ENCODE results near the gene GPC5. TPM values are rescaled to one million over a fixed set of nuclear protein-coding genes. Genes with fewer than 3 reads are reported as not detected.

The GPC5 gene
- total RNA-seq, 1 experiment from 2014 or later, result not detected

DNA sequence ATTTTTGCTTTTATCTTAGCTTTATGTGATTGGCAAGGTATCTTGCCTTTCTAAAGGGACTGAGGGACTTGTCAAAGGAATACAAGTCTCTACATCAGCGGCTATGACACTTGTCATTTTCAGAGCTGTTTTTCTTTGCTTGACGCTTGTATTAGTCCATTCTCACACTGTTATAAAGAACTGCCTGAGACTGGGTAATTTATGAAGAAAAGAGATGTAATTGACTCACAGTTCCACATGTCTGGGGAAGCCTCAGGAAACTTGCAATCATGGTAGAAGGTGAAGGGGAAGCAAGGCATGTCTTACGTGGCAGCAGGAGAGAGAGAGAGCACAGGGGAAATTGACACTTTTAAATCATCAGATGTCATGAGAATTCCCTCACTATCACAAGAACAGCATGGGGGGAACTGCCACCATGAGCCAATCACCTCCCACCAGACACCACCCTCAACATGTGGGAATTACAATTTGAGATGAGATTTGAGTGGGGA is 128.2 kb downstream of the GPC5 start:
- H3K4me1 Mint-ChIP-seq (ENCODE audit: low read depth, unreplicated experiment), result no peaks in the 10 kb centered on the region
- no peak for DNase-seq
- peaks cover 5% of the 10 kb centered on the region for H3K36me3 Mint-ChIP-seq (ENCODE audit: insufficient read depth, unreplicated experiment)
- H3K27ac Mint-ChIP-seq (ENCODE audit: unreplicated experiment), result no peak overlapping the region
- no peaks in the 10 kb centered on the region for H3K9me3 Mint-ChIP-seq (ENCODE audit: low read depth, unreplicated experiment)
- TF ChIP-seq, protein P1, sequence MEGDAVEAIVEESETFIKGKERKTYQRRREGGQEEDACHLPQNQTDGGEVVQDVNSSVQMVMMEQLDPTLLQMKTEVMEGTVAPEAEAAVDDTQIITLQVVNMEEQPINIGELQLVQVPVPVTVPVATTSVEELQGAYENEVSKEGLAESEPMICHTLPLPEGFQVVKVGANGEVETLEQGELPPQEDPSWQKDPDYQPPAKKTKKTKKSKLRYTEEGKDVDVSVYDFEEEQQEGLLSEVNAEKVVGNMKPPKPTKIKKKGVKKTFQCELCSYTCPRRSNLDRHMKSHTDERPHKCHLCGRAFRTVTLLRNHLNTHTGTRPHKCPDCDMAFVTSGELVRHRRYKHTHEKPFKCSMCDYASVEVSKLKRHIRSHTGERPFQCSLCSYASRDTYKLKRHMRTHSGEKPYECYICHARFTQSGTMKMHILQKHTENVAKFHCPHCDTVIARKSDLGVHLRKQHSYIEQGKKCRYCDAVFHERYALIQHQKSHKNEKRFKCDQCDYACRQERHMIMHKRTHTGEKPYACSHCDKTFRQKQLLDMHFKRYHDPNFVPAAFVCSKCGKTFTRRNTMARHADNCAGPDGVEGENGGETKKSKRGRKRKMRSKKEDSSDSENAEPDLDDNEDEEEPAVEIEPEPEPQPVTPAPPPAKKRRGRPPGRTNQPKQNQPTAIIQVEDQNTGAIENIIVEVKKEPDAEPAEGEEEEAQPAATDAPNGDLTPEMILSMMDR (IDR thresholded peaks at IDR 0.05; ENCODE audit: unreplicated experiment), result no peak
- no TSS peak for BruUV-seq (replicated peaks)
- H3K4me3 Mint-ChIP-seq (ENCODE audit: low read depth, unreplicated experiment), result no peak overlapping the region
- CTCF ChIA-PET, result no interaction called here
- intact Hi-C loops (cut with micrococcal nuclease; ENCODE audit: unreplicated experiment), result no loop called here
- H3K27me3 Mint-ChIP-seq (ENCODE audit: unreplicated experiment), result no peaks in the 10 kb centered on the region

DNA sequence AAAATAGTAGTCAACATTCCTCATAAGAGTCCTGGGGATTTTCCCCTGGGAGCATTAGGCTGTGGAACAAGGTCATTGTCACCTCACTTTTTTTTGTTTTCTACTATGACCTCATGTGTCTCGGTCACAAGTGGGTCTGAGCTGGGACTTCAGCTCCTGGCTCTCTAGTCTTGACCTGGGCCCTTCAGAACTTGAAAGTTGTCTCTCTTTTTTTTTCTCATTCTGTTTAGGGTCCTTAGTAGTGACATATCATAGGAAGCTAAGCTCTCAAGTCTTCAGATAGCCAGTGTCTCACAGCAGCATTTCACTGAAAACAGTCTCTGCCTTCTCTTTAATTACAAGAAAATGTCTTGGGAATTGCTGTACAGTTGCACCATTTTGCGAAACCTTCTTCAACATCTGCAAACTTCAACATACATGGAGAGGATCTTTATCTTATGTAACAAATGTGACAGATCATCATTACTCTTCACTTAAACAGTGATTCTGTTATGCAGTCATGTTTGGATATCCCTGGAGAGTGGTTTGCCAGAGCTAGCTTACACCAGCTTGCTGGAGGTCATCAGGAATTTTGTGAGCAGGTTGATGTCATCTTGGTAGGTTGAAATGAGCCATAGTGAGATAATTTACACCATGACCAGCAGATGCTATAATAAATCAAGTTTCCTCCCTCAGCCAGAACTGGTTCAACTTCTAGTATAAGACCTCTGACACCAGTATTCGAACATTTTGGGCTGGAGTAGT is 131.5 kb downstream of the GPC5 start:
- no peak for DNase-seq
- BruUV-seq (replicated peaks), result no TSS peak
- Mint-ChIP-seq H3K27ac (ENCODE audit: unreplicated experiment) (no peak overlapping the region), H3K4me3 (ENCODE audit: low read depth, unreplicated experiment) (no peak overlapping the region), H3K27me3 (ENCODE audit: unreplicated experiment) (no peaks in the 10 kb centered on the region), H3K36me3 (ENCODE audit: insufficient read depth, unreplicated experiment) (peaks cover 5% of the 10 kb centered on the region), H3K9me3 (ENCODE audit: low read depth, unreplicated experiment) (no peaks in the 10 kb centered on the region), H3K4me1 (ENCODE audit: low read depth, unreplicated experiment) (no peaks in the 10 kb centered on the region)
- intact Hi-C loops (cut with micrococcal nuclease; ENCODE audit: unreplicated experiment), result no loop called here
- CTCF ChIA-PET, result no interaction called here
- TF ChIP-seq, protein P1 (IDR thresholded peaks at IDR 0.05; ENCODE audit: unreplicated experiment), result no peak

DNA sequence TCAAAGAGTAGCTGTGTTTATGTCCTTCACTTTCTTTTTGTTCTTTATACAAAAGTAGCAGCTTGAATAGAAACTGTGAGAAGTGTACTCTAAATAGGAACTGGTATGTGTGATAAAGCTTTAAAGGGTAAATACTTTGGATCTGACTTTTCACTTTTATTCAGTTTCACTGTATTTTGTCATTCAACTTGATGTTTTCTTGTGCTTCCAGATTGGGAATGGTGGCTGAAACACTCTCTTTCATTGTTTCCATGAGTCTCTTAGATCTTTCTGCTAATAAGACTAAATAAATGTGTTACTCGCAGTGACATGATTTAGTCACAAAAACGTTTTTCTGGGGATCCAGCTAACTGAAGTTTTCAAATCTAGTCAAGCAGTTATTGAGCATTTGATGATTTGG is 133.2 kb downstream of the GPC5 start:
- TF ChIP-seq, protein P1 (IDR thresholded peaks at IDR 0.05; ENCODE audit: unreplicated experiment), result no peak
- Mint-ChIP-seq H3K36me3 (ENCODE audit: insufficient read depth, unreplicated experiment) (no peaks in the 10 kb centered on the region), H3K27me3 (ENCODE audit: unreplicated experiment) (no peaks in the 10 kb centered on the region), H3K27ac (ENCODE audit: unreplicated experiment) (no peak overlapping the region), H3K4me3 (ENCODE audit: low read depth, unreplicated experiment) (no peak overlapping the region), H3K9me3 (ENCODE audit: low read depth, unreplicated experiment) (no peaks in the 10 kb centered on the region), H3K4me1 (ENCODE audit: low read depth, unreplicated experiment) (no peaks in the 10 kb centered on the region)
- intact Hi-C loops (cut with micrococcal nuclease; ENCODE audit: unreplicated experiment), result no loop called here
- DNase-seq, result no peak
- no TSS peak for BruUV-seq (replicated peaks)
- CTCF ChIA-PET, result no interaction called here

DNA sequence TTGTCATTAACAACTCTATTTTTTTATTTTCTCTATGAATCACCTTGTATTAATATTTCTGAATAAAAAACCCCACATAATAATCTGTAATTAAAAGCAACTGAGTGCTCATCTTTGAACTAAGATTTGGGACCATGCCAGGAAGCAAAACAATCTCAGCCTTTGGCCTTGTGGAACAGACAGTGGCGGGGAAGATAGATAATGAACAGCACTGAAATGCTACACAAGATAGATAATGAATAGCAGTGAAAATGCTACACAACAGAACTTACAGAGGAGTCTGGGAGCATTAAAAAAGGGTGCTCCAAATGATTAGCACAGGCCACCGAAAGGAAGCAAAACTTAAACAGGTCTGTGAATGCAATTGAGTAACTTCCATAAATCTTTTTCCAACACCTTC is 134.9 kb downstream of the GPC5 start:
- Mint-ChIP-seq H3K36me3 (ENCODE audit: insufficient read depth, unreplicated experiment) (no peaks in the 10 kb centered on the region), H3K27ac (ENCODE audit: unreplicated experiment) (no peak overlapping the region), H3K4me1 (ENCODE audit: low read depth, unreplicated experiment) (no peaks in the 10 kb centered on the region), H3K27me3 (ENCODE audit: unreplicated experiment) (no peaks in the 10 kb centered on the region), H3K9me3 (ENCODE audit: low read depth, unreplicated experiment) (no peaks in the 10 kb centered on the region), H3K4me3 (ENCODE audit: low read depth, unreplicated experiment) (no peak overlapping the region)
- CTCF ChIA-PET, result no interaction called here
- DNase-seq, result no peak
- TF ChIP-seq, protein P1 (IDR thresholded peaks at IDR 0.05; ENCODE audit: unreplicated experiment), result no peak
- no TSS peak for BruUV-seq (replicated peaks)
- intact Hi-C loops (cut with micrococcal nuclease; ENCODE audit: unreplicated experiment), result no loop called here
